Dermis lymphatic vessel endothelial cell (primary cell): Measurements from ENCODE around the gene TRIM6. TPM values are rescaled to one million over a fixed set of nuclear protein-coding genes. Genes with fewer than 3 reads are reported as not detected.

Experiments used
- total RNA-seq: library from RNA; depleted of rRNA; stranded (reverse); fragments of >200 nt; gene quantifications from 2 replicates; pipeline ENCODE4 v1.2.1, GENCODE V29; 2014

The TRIM6 gene
- total RNA-seq = 0.43 and 1.5 TPM in 2 replicates

DNA sequence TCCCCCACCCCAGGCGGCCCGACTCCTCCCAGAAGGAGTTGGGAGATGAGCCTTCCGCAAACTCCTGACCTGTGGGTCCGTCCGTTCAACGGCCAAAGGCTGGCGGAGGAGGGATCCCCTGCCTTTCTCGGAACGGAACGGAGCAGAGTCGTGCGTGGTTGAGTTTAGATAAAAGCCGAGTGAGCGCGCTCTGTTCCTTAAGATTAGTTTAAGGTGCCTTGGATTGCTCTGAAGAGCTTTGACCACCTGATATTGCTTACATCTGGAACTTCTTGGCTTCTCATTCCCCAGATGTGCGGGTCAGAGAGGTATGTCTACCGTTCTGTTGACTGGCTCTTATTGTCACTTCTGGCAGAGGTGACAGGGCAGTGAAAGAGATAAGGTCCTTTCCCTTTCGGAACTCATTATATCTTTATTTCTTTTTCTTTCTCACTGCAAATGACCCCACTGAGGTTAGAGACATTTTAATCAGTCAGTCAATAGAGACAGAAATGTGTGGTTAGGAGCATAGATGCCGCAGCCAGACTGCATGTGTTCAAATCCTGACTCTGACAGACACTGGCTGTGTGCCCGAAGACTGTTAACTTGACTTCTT is at the start of gene TRIM6:
Gene TRIM6, plus strand, starts transcription at position 31 of the 595 bp plus-strand sequence. Its CDS starts 261 bp downstream, at position 292.

DNA sequence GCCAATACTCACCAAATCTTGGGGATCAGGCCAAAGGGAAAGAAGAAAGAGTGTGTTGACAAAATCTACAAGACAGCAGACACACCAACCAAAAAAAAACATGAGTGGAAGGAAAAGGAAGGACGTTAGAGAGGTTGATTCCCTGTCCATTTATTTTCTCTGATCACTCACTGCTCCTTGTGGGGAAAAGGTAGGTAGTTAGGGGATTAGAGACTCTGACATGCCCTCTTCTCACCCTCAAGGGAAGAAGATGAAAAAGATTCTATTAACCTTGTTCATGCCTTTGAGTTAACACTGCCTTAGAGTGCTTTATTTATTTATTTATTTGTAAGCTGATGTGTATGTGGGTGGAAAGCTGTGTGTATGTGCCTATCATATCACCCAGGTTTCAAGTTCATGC is 48.0 kb upstream of the TRIM6 start, which contains the start of gene OR52H1:
Gene OR52H1, minus strand, starts transcription at position 101 of the 400 bp plus-strand sequence. CDS start 3,035 bp downstream, outside the sequence.

GRCh38 chr11:5580577-5580976 is 15.9 kb upstream of the TRIM6 start, which contains the start of gene OR52B6:
Gene OR52B6 (plus strand): TSS chr11:5580877. CDS start chr11:5580877, 0 bp downstream.

DNA sequence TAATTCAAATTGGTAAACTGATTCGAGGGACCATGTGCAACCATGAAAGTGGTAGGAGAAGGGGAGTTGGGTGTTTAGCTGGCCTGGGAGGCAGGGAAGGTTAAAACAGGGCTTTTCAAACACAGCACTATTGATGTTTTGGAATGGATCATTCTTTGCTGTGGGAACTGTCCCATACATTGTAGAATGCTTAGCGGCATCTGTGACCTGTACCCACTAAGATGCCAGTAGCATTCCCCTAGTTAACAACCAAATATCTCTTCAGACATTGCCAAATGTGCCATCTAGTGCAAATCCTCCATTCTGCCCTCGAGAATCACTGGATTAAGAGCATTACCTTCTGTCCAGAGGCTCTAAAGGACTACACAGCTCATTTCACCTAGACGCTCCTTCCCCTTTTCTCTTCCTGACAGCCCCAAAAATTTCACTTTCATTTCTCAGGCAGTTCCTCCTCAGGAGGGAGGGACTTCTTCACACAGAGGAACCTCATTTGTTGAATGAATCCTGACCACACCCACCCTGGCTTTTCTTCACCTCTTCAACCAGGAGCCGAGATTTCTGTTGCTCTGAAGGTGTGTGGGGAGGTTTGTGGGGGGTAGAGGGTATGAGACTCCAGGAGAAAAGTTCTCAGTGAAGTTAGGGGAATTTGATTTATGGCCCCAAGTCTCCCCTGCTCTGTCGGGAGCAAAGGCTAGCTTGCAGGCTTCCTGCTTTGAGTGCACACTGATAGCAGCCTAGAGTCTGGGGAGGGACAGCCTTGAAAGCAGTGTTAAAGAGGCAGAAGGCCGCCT is 28.2 kb downstream of the TRIM6 start, which contains the start of gene TRIM34:
Gene TRIM34, plus strand, starts transcription at position 513 of the 791 bp plus-strand sequence. CDS start 7,331 bp downstream, outside the sequence.

Other genes with a start within 250 kb of the TRIM6 start
- not detected in 2 replicates for gene OR51B6, start 245.1 kb upstream of the TRIM6 start, total RNA-seq
- gene OR51M1, start 212.8 kb upstream of the TRIM6 start, total RNA-seq = not detected in 2 replicates
- not detected in 2 replicates for gene OR51Q1, start 174.5 kb upstream of the TRIM6 start, total RNA-seq
- not detected in 2 replicates for gene OR51I1, start 155.1 kb upstream of the TRIM6 start, total RNA-seq
- gene OR51I2, start 147.3 kb upstream of the TRIM6 start, total RNA-seq = not detected in 2 replicates
- gene OR52D1, start 108.0 kb upstream of the TRIM6 start, total RNA-seq = not detected in 2 replicates
- 0.09 TPM in 1 of 2 replicates, not detected in the other for gene UBQLN3, start 86.7 kb upstream of the TRIM6 start, total RNA-seq
- gene UBQLNL, start 79.9 kb upstream of the TRIM6 start, total RNA-seq = not detected in 2 replicates
- 0.09 and 0.11 TPM in 2 replicates for gene OR52H1, start 48.1 kb upstream of the TRIM6 start, total RNA-seq
- not detected in 2 replicates for gene OR52B6, start 15.8 kb upstream of the TRIM6 start, total RNA-seq
- 8.3 and 12.1 TPM in 2 replicates for gene TRIM34, start 28.4 kb downstream of the TRIM6 start, total RNA-seq
- 54.8 and 60.8 TPM in 2 replicates for gene TRIM5, start 88.4 kb downstream of the TRIM6 start, total RNA-seq
- gene TRIM22, start 93.2 kb downstream of the TRIM6 start, total RNA-seq = 30.5 and 46.6 TPM in 2 replicates
- gene OR56B1, start 139.8 kb downstream of the TRIM6 start, total RNA-seq = not detected in 2 replicates
- not detected in 2 replicates for gene OR52N4, start 157.6 kb downstream of the TRIM6 start, total RNA-seq
- gene OR52N5, start 186.7 kb downstream of the TRIM6 start, total RNA-seq = not detected in 2 replicates
- not detected in 2 replicates for gene OR52N1, start 194.6 kb downstream of the TRIM6 start, total RNA-seq
- not detected in 2 replicates for gene OR52N2, start 212.3 kb downstream of the TRIM6 start, total RNA-seq
- gene OR52E6, start 245.3 kb downstream of the TRIM6 start, total RNA-seq = not detected in 2 replicates